AG09319 (cell line): ENCODE data around the gene ATG14.
"Not testable (repeated sequence)": the region's sequence is repeated elsewhere in the genome, so short reads cannot be mapped to it uniquely, and the experiment has no call there.

Source experiments
- DNase-seq: peaks from one replicate; pipeline ENCODE4 v3.0.0-alpha.2; 2010; ENCODE audit warnings: low read depth; ENCODE audit errors: extremely low read depth
- CTCF ChIP-seq: IDR thresholded peaks from 2 replicates; pipeline ENCODE4 v1.5.1; 2011; ENCODE audit warnings: low read depth, mild to moderate bottlenecking, inconsistent platforms, low read length, moderate library complexity

ATG14 gene

GRCh38 chr14:55411426-55412389 lies at the start of gene ATG14:
ATG14 (minus strand) TSS chr14:55411830; CDS start chr14:55411822, 8 bp downstream.
- peak; percentile 39 for DNase-seq
- TF ChIP-seq CTCF: no peak

- no peak for TF ChIP-seq CTCF
- DNase-seq: no peak
Measured at GRCh38 chr14:55458800-55459515, 47.3 kb upstream of the ATG14 start.

- DNase-seq: no peak
- TF ChIP-seq CTCF: no peak
Measured at GRCh38 chr14:55457496-55457895, 45.9 kb upstream of the ATG14 start.

GRCh38 chr14:55456411-55456810 lies 44.8 kb upstream of the ATG14 start:
- not testable (repeated sequence) for DNase-seq

- no peak for DNase-seq
- TF ChIP-seq CTCF: no peak
Measured at GRCh38 chr14:55454264-55455002, 42.8 kb upstream of the ATG14 start.

GRCh38 chr14:55451950-55452349 lies 40.3 kb upstream of the ATG14 start:
- no peak for DNase-seq
- TF ChIP-seq CTCF: no peak

- no peak for DNase-seq
- TF ChIP-seq CTCF: no peak
Measured at GRCh38 chr14:55451398-55451797, 39.8 kb upstream of the ATG14 start.
